ENCODE results near the gene COPE.

COPE gene

GRCh38 chr19:18893587-18894253 lies 25.5 kb downstream of the COPE start:
- no peak for DNase-seq

- DNase-seq: no peak
Measured at GRCh38 chr19:18889949-18890745, 29.0 kb downstream of the COPE start.

- DNase-seq: no peak
Measured at GRCh38 chr19:18886972-18887371, 32.2 kb downstream of the COPE start.

- no peak for DNase-seq
Measured at GRCh38 chr19:18883526-18884304, 35.5 kb downstream of the COPE start.

GRCh38 chr19:18881491-18881890 lies 37.7 kb downstream of the COPE start:
- DNase-seq: no peak

GRCh38 chr19:18879579-18880373 lies 39.4 kb downstream of the COPE start:
- no peak for DNase-seq

- DNase-seq: no peak
Measured at GRCh38 chr19:18878858-18879578, 40.2 kb downstream of the COPE start.

- no peak for DNase-seq
Measured at GRCh38 chr19:18878058-18878797, 41.0 kb downstream of the COPE start.

- no peak for DNase-seq
Measured at GRCh38 chr19:18876865-18877264, 42.3 kb downstream of the COPE start.

GRCh38 chr19:18875726-18876125 lies 43.5 kb downstream of the COPE start:
- DNase-seq: no peak

GRCh38 chr19:18871543-18871942 lies 47.6 kb downstream of the COPE start:
- DNase-seq: peak; percentile 4

GRCh38 chr19:18870531-18871172 lies 48.5 kb downstream of the COPE start:
- DNase-seq: no peak

GRCh38 chr19:18869781-18870530 lies 49.2 kb downstream of the COPE start:
- DNase-seq: peak; percentile 15

GRCh38 chr19:18869023-18869618 lies 50.1 kb downstream of the COPE start:
- peak; percentile 55 for DNase-seq

GRCh38 chr19:18868380-18869022 lies 50.7 kb downstream of the COPE start:
- peak; percentile 77 for DNase-seq

GRCh38 chr19:18867751-18868150 lies 51.4 kb downstream of the COPE start:
- DNase-seq: no peak

GRCh38 chr19:18867199-18867598 lies 52.0 kb downstream of the COPE start:
- no peak for DNase-seq

- no peak for DNase-seq
Measured at GRCh38 chr19:18866800-18867123, 52.4 kb downstream of the COPE start.
